NCI-H2227 (cell line): Measurements from ENCODE around the gene UBXN6.

ENCODE experiments used
- DNase-seq: peaks from one replicate; lab custom pipeline; 2025; ENCODE audit not compliant: unreplicated experiment; lab: John Stamatoyannopoulos, UW

The UBXN6 gene

DNA sequence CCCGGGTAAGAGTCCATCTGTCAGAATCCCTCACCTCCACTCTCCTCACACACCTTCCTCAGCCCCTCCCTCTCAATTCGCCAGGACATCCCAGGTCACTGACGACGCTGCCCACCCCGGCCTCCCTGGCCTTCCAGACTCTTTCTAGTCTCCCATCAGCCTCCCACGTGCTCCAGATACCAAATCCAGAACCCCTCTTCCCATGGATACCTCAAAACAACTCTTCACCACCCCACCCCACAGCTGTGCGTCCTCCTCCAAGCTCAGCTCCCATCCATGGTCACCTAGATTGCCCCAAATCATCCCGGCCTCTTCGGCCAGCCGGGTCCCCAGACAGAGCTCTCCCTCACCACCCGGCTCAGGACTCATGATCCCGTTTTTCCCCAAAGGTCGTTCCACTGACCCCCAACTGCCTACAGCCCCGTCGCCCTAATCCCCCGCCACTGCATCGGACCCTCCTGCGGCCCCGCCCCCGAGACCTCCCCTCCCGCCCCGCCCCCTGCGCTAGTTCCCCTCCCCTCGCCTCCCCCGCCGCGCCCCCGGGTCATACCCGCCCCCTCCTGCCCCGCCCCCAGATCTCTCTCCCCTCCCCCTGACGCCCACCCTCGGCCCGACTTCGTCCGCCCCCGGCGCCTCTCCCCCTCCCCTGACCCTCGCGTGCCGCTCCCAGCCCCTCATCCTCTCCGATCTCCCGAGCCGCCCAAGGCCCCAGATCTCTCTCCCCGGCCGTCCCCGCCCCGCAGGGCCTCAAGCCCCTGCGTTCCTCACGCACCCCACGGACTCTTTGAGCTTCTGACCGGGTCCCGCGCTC, 546 bp downstream of the UBXN6 start:
- DNase-seq = peak; percentile 69

GRCh38 chr19:4456476-4456842, 1.1 kb downstream of the UBXN6 start:
- DNase-seq = peak; percentile 67

GRCh38 chr19:4455719-4456475, 1.7 kb downstream of the UBXN6 start:
- DNase-seq = peak; percentile 55

- DNase-seq = no peak
Measured at GRCh38 chr19:4454747-4455718, 2.6 kb downstream of the UBXN6 start.

- no peak for DNase-seq
Measured at GRCh38 chr19:4453232-4454179, 4.1 kb downstream of the UBXN6 start.

DNA sequence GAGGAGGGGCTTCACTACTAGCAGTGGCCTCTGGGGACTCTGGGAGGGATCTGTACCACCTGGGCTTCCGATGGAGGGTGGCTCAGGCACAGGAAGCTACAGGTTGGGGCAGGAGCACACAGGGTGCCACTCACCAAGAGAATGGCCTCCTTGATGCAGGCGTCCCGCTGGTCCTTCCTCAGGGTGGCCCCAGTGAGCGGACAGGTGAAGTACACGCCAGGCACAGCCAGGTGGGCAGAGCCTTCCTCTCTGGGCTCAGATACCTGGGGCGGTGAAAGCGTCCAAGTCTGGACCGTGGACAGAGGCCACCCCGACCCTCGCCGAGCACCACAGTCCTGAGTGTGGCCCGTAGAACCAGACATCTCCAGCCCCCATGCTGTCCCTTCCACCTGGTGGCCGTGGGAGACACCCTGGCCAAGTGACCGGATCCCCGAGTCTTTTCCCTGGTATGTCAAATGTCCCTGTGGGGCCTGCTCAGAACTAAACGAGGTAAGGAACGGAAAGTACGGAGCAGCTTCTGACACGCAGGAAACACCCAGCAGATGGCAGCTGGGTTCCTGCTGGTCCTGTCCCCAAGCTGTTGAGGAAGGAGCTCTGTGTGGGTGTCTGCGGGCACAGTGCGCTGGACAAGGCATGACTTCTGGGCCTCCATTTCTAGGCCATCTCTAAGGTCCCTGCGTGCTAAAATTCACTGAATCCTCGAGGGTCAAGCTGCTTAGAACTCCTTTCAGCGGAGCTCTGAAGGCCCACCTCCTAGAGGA, 5.2 kb downstream of the UBXN6 start:
- DNase-seq = no peak

GRCh38 chr19:4449639-4450028, 8.0 kb downstream of the UBXN6 start:
- DNase-seq = no peak

DNA sequence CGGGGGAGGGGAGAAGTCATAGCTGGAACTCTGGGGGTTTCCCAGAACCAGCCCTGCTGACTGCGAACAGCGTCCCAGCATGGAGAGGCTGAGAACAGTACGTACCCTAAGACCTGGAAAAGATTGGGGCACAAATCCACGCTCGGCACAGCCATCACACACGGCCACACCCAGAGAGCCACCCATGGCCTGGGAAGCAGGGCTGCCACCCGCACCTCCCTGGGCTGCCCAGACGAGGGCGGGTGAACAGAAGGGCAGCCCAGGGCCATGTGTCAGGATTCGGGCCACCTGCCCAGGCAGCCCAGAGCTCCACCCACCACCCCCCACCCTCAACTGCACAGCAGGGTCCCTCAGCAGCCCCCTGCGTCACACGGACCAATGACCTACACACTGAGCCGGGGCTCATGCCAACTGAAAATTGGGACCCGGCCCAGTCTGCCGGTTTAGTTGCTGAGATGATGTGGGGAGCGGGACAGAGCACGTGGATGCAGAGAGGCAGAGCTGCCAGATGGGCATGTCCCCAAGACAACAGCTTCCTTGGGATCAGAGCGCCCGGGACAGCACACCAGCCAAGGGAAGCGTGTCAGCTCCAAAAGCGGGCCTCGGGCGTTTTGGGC, 8.5 kb downstream of the UBXN6 start:
- DNase-seq = no peak

DNA sequence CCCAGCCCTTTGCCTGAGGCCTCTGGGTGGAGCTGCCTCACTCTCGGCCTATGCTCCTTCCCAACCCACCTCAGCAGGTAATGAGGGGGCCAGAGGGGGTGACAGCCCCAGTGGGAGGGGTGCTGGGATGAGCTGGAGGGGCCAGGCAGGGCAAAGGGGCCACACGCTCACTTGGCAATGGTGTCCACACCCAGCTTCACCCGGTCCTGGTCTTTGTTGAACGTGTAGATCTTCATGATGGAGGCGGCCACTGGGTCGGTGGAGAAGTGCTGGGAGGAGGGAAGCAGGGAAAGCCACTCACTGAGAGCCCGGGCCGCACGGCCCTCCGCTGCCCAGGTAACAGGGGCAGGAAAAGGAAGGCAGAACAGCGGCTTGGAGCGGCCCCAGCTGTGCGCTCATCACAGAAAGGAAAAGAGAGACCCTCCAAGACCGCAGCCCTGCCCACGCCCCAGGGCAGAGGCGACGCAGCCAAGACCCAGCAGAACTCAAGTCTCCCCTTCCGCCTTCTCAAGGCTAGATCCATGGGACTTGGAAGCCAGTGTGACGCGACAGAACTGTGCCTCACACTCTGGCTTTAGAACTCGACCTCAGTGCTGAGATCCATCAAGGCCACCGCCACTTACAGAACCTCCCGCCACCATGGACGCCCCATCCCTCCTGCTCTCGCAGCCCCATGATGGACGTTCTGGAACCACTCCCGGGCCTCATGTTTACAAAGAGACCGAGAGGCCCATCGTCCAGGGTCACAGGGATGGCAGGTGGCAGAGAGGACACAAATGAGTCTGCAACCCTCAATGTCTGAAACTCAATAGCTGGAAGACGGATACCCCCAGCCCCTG, 9.2 kb downstream of the UBXN6 start:
- no peak for DNase-seq

GRCh38 chr19:4447327-4448146, 10.1 kb downstream of the UBXN6 start:
- no peak for DNase-seq

GRCh38 chr19:4446704-4447200, 10.8 kb downstream of the UBXN6 start:
- DNase-seq = no peak

- no peak for DNase-seq
Measured at GRCh38 chr19:4445963-4446703, 11.5 kb downstream of the UBXN6 start.

DNA sequence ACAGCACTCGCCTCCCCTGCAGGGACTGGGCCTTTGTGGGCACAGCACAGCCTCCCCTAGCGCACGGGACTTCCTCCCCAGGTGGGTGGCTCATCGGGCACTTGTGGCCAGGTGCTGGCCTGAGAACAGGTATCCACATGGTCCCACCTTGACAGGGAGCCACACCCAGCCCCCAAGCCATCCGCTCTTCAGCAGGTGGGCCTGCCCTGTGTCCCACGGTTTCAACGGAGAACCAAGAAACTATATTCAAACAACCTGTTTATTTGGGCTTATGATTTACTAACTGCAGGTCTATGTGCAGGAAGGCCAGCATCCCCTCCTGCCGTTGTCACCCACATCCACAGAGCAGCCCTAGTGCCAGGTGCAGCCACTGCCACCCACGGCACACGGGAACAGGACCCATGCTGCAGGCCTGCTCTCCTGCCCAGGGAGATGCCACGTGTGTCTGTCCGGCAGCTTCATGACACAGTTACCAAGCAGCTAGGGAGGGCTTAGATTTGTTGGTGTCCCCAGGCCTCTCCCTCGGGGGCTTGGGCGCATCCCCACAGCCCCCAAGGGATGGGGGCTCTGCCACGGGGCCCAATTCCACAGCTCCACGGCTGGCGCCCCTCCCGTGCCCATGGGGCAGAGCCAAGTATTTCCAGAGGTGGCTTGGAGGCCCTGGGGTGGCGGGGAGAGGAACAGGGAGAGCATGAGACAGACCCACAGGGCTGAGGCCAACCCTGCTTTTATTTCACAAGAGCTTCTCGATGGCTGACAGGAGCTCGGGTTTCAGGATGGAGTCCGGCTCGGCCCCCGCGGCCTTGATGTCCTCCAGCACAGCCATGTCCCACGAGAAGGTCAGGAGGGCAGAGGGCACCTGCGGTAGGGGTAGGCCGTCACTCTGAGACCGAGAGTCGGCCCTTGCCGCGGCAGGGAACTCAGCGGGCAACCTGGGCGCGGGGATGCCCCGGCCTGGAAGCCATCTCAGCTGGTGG, 12.5 kb downstream of the UBXN6 start:
- no peak for DNase-seq

- no peak for DNase-seq
Measured at GRCh38 chr19:4443966-4444764, 13.4 kb downstream of the UBXN6 start.
